Liver (tissue), 3 donors: ENCODE measurements around the gene GART.

Experiments used
- CTCF ChIP-seq: fragments of 150-350 bp; IDR thresholded peaks from 2 replicates; pipeline ENCODE4 v1.5.1; 2017; ENCODE audit warnings: improper control_type of control experiment, low read depth, low read length; ENCODE audit not compliant: missing input control
- MAX ChIP-seq: IDR thresholded peaks from 2 replicates; pipeline ENCODE4 v1.6.1; 2016; ENCODE audit warnings: antibody characterized with exemption
- RXRA ChIP-seq, 2 donors: IDR thresholded peaks; 2 replicates each; pipeline ENCODE4 v1.6.1; 2017 to 2018; ENCODE audit warnings: antibody characterized with exemption in 2 of 2, mild to moderate bottlenecking in 1 of 2
- YY1 ChIP-seq: IDR thresholded peaks from 2 replicates; pipeline ENCODE4 v1.6.1; 2016; ENCODE audit warnings: antibody characterized with exemption, mild to moderate bottlenecking
- donor health status: healthy.
- donor health status: healthy.

- TF ChIP-seq CTCF (no peak), YY1 (no peak), RXRA (IDR thresholded peaks at IDR 0.05) (no peak), MAX (no peak)
Measured at GRCh38 chr21:33488936-33489335, 53.0 kb downstream of the GART start.
